ENCODE data around the gene GPS1.

The GPS1 gene

GRCh38 chr17:82092628-82092994, 40.9 kb downstream of the GPS1 start:
- DNase-seq: no peak

- DNase-seq: no peak
These were observed 41.5 kb downstream of the GPS1 start for GRCh38 chr17:82092995-82093751.

- DNase-seq: no peak
These were observed 43.5 kb downstream of the GPS1 start for GRCh38 chr17:82094931-82095776.

- no peak for DNase-seq
These were observed 44.3 kb downstream of the GPS1 start for GRCh38 chr17:82095777-82096708.

GRCh38 chr17:82096709-82097183, 45.0 kb downstream of the GPS1 start:
- DNase-seq: no peak

GRCh38 chr17:82097184-82097918, 45.7 kb downstream of the GPS1 start:
- no peak for DNase-seq

GRCh38 chr17:82097919-82098168, 46.1 kb downstream of the GPS1 start:
- no peak for DNase-seq

- DNase-seq: peak; percentile 94 to 95
These were observed 46.7 kb downstream of the GPS1 start, which contains the start of gene FASN for GRCh38 chr17:82098169-82098938. Gene FASN, minus strand, starts transcription at chr17:82098236. Its CDS starts 1,791 bp downstream, at chr17:82096445.

GRCh38 chr17:82098939-82099763, 47.5 kb downstream of the GPS1 start:
- peak in 1 of 2 experiments; percentile 26 for DNase-seq

- no peak for DNase-seq
These were observed 49.0 kb downstream of the GPS1 start for GRCh38 chr17:82100502-82101298.

GRCh38 chr17:82101301-82101715, 49.6 kb downstream of the GPS1 start:
- no peak for DNase-seq

- DNase-seq: no peak
These were observed 50.3 kb downstream of the GPS1 start for GRCh38 chr17:82101767-82102679.

GRCh38 chr17:82103553-82104451, 52.1 kb downstream of the GPS1 start:
- no peak for DNase-seq

GRCh38 chr17:82104797-82105416, 53.2 kb downstream of the GPS1 start:
- DNase-seq: no peak

- no peak for DNase-seq
These were observed 53.8 kb downstream of the GPS1 start for GRCh38 chr17:82105417-82105881.

GRCh38 chr17:82105882-82106687, 54.4 kb downstream of the GPS1 start:
- peak; percentile 86 to 89 for DNase-seq
